Neural progenitor cell (in vitro differentiated cells): ENCODE data around the gene KIAA1191. TPM values are rescaled to one million over a fixed set of nuclear protein-coding genes. Genes with fewer than 3 reads are reported as not detected.

ENCODE experiments used
- DNase-seq: peaks from one replicate; pipeline ENCODE4 v3.0.0-alpha.2; 2016; ENCODE audit warnings: low spot score
- H2AFZ ChIP-seq: fragments of 200-600 bp; sonication (generic); replicated peaks from 2 replicates; pipeline ENCODE4 v1.6.1; 2016; ENCODE audit warnings: antibody characterized with exemption
- H3F3A ChIP-seq: fragments of 200-600 bp; sonication (generic); 2 replicates; pipeline ENCODE4 v1.6.1; 2016; ENCODE audit warnings: antibody characterized with exemption, low read depth
- H3K27ac ChIP-seq: fragments of 200-600 bp; sonication (generic); 2 replicates; pipeline ENCODE4 v1.5.1; 2016; ENCODE audit warnings: mild to moderate bottlenecking
- H3K27me3 ChIP-seq: fragments of 200-600 bp; sonication (generic); 2 replicates; pipeline ENCODE4 v1.6.1; 2016; ENCODE audit warnings: mild to moderate bottlenecking, moderate library complexity
- H3K36me3 ChIP-seq: fragments of 200-600 bp; sonication (generic); 2 replicates; pipeline ENCODE4 v1.5.1; 2016
- H3K4me1 ChIP-seq: fragments of 200-600 bp; sonication (generic); 2 replicates; pipeline ENCODE4 v1.6.1; 2016; ENCODE audit warnings: mixed run types
- H3K4me2 ChIP-seq: fragments of 200-600 bp; sonication (generic); 2 replicates; pipeline ENCODE4 v1.6.1; 2016
- H3K4me3 ChIP-seq: fragments of 200-600 bp; sonication (generic); 2 replicates; pipeline ENCODE4 v1.5.1; 2016
- H3K79me2 ChIP-seq: fragments of 200-600 bp; sonication (generic); 2 replicates; pipeline ENCODE4 v1.6.1; 2016; ENCODE audit warnings: low read depth
- H3K9ac ChIP-seq: fragments of 200-600 bp; sonication (generic); 2 replicates; pipeline ENCODE4 v1.6.1; 2016
- H3K9me3 ChIP-seq: fragments of 200-600 bp; sonication (generic); 2 replicates; pipeline ENCODE4 v1.5.1; 2016; ENCODE audit warnings: low read depth
- H4K20me1 ChIP-seq: fragments of 200-600 bp; sonication (generic); 2 replicates; pipeline ENCODE4 v1.6.1; 2016; ENCODE audit warnings: low read depth
- H3K27ac Mint-ChIP-seq: 3 replicates; pipeline ENCODE4 v1.8.0; 2021; ENCODE audit warnings: mixed read lengths
- H3K27me3 Mint-ChIP-seq: 2 replicates; pipeline ENCODE4 v1.8.0; 2022; ENCODE audit warnings: low read depth, mild to moderate bottlenecking, inconsistent platforms, moderate library complexity, mixed read lengths; ENCODE audit not compliant: insufficient read depth
- H3K36me3 Mint-ChIP-seq: 3 replicates; pipeline ENCODE4 v1.8.0; 2021; ENCODE audit warnings: mixed read lengths
- H3K4me1 Mint-ChIP-seq: 3 replicates; pipeline ENCODE4 v1.8.0; 2021; ENCODE audit warnings: mixed read lengths
- H3K4me3 Mint-ChIP-seq: 3 replicates; pipeline ENCODE4 v1.8.0; 2021; ENCODE audit warnings: mild to moderate bottlenecking, moderate library complexity, mixed read lengths
- H3K9me3 Mint-ChIP-seq: 3 replicates; pipeline ENCODE4 v1.8.0; 2020; ENCODE audit warnings: mixed read lengths
- CTCF ChIP-seq: fragments of 200-600 bp; sonication (generic); IDR thresholded peaks from 2 replicates; pipeline ENCODE4 v1.5.1; 2017; ENCODE audit warnings: antibody characterized with exemption, mild to moderate bottlenecking
- EZH2 ChIP-seq: fragments of 200-600 bp; sonication (generic); IDR thresholded peaks from 2 replicates; pipeline ENCODE4 v1.6.1; 2017; ENCODE audit warnings: antibody characterized with exemption, mild to moderate bottlenecking, moderate library complexity
- EZH2phosphoT487 ChIP-seq: fragments of 200-600 bp; sonication (generic); IDR thresholded peaks from 2 replicates; pipeline ENCODE4 v1.6.1; 2017; ENCODE audit warnings: antibody characterized with exemption
- total RNA-seq: library from RNA; depleted of rRNA; stranded (reverse); fragments of >200 nt; gene quantifications from 2 replicates; pipeline ENCODE4 v1.2.3, GENCODE V29; 2015; ENCODE audit warnings: low replicate concordance

The KIAA1191 gene
- total RNA-seq = 116 and 126 TPM in 2 replicates

- H3K27me3 ChIP-seq = peaks cover 50% of the 10 kb centered on the region
- H3K36me3 ChIP-seq = no peaks in the 10 kb centered on the region
- H3K9ac ChIP-seq = peak within 1 kb of the TSS; percentile 84
- Mint-ChIP-seq H3K27ac (peak within 1 kb of the TSS; percentile 96), H3K27me3 (peaks cover 8% of the 10 kb centered on the region), H3K4me3 (peak within 1 kb of the TSS; percentile 97), H3K36me3 (peaks cover 13% of the 10 kb centered on the region), H3K4me1 (peaks cover 8% of the 10 kb centered on the region), H3K9me3 (no peaks in the 10 kb centered on the region)
- H3K4me1 ChIP-seq = no peaks in the 10 kb centered on the region
- TF ChIP-seq CTCF (peak; percentile 10), EZH2phosphoT487 (peak; percentile 52), EZH2 (no peak)
- peak within 1 kb of the TSS; percentile 82 for H2AFZ ChIP-seq
- no peaks in the 10 kb centered on the region for H3K9me3 ChIP-seq
- DNase-seq = peak; percentile 92
- peak within 1 kb of the TSS; percentile 90 for H3K4me3 ChIP-seq
- H4K20me1 ChIP-seq = peaks cover 43% of the 10 kb centered on the region
- H3K4me2 ChIP-seq = peak within 1 kb of the TSS; percentile 75
- H3F3A ChIP-seq = no peaks in the 10 kb centered on the region
- H3K27ac ChIP-seq = no peak within 1 kb of the TSS
- H3K79me2 ChIP-seq = peaks cover 47% of the 10 kb centered on the region
These were observed at the start of gene KIAA1191 for GRCh38 chr5:176361437-176362232. Gene KIAA1191 (minus strand): TSS chr5:176361764. CDS start chr5:176359508, 2,256 bp downstream.

GRCh38 chr5:176410486-176411180 lies 49.1 kb upstream of the KIAA1191 start:
- no peak for TF ChIP-seq EZH2phosphoT487
- TF ChIP-seq EZH2 = no peak
- TF ChIP-seq CTCF = no peak
- H3K9me3 Mint-ChIP-seq = no peaks in the 10 kb centered on the region
- no peak for DNase-seq
- Histone ChIP-seq H3K4me2 (no peak overlapping the region), H3K79me2 (no peaks in the 10 kb centered on the region), H3K36me3 (no peaks in the 10 kb centered on the region), H3K9ac (no peak overlapping the region), H2AFZ (no peak overlapping the region), H3K4me3 (no peak overlapping the region), H3K27me3 (peaks cover 5% of the 10 kb centered on the region), H4K20me1 (no peaks in the 10 kb centered on the region), H3K9me3 (no peaks in the 10 kb centered on the region), H3K4me1 (peaks cover 5% of the 10 kb centered on the region), H3F3A (peaks cover 8% of the 10 kb centered on the region), H3K27ac (no peak overlapping the region)
- no peak overlapping the region for H3K27ac Mint-ChIP-seq
- no peak overlapping the region for H3K4me3 Mint-ChIP-seq
- H3K36me3 Mint-ChIP-seq = no peaks in the 10 kb centered on the region
- H3K4me1 Mint-ChIP-seq = peaks cover 2% of the 10 kb centered on the region
- H3K27me3 Mint-ChIP-seq = peaks cover 5% of the 10 kb centered on the region

- H3K9me3 Mint-ChIP-seq = no peaks in the 10 kb centered on the region
- Histone ChIP-seq H4K20me1 (no peaks in the 10 kb centered on the region), H3K27ac (no peak overlapping the region), H3K4me2 (no peak overlapping the region), H3K9ac (no peak overlapping the region), H3F3A (peaks cover 7% of the 10 kb centered on the region), H3K27me3 (no peaks in the 10 kb centered on the region), H3K36me3 (no peaks in the 10 kb centered on the region), H3K4me3 (no peak overlapping the region), H3K79me2 (no peaks in the 10 kb centered on the region), H3K9me3 (no peaks in the 10 kb centered on the region), H2AFZ (no peak overlapping the region), H3K4me1 (peaks cover 5% of the 10 kb centered on the region)
- H3K27ac Mint-ChIP-seq = no peak overlapping the region
- H3K4me3 Mint-ChIP-seq = no peak overlapping the region
- H3K36me3 Mint-ChIP-seq = no peaks in the 10 kb centered on the region
- TF ChIP-seq CTCF (no peak), EZH2phosphoT487 (no peak), EZH2 (no peak)
- H3K27me3 Mint-ChIP-seq = peaks cover 5% of the 10 kb centered on the region
- DNase-seq = no peak
- no peaks in the 10 kb centered on the region for H3K4me1 Mint-ChIP-seq
These were observed 48.2 kb upstream of the KIAA1191 start for GRCh38 chr5:176409765-176410164.
